Uterus (tissue), 4 donors: ENCODE data around the gene JUNB. TPM values are rescaled to one million over a fixed set of nuclear protein-coding genes. Genes with fewer than 3 reads are reported as not detected.

Source experiments
- DNase-seq, 2 donors: peaks; one replicate each; pipeline ENCODE4 v3.0.0-alpha.2; 2019 to 2020
- H3K27ac ChIP-seq, 2 donors: fragments of 200-600 bp; sonication (generic); 1 replicate in 1 of 2; 2 replicates in 1 of 2; pipeline ENCODE4 v1.5.1; 2016 to 2018
- H3K27me3 ChIP-seq, 2 donors: fragments of 200-600 bp; sonication (generic); one replicate each; pipeline ENCODE4 v1.5.1; 2018 to 2019; ENCODE audit warnings: control low read depth in 1 of 2
- H3K36me3 ChIP-seq, 2 donors: fragments of 200-600 bp; sonication (generic); one replicate each; pipeline ENCODE4 v1.5.1; 2019; ENCODE audit warnings: control low read depth in 1 of 2
- H3K4me1 ChIP-seq, 2 donors: fragments of 200-600 bp; sonication (generic); one replicate each; pipeline ENCODE4 v1.5.1; 2018 to 2019; ENCODE audit warnings: control low read depth in 1 of 2
- H3K4me3 ChIP-seq, 2 donors: fragments of 200-600 bp; sonication (generic); 1 replicate in 1 of 2; 2 replicates in 1 of 2; pipeline ENCODE4 v1.5.1; 2018 to 2019; ENCODE audit warnings: mild to moderate bottlenecking in 1 of 2
- H3K9me3 ChIP-seq, 2 donors: fragments of 200-600 bp; sonication (generic); one replicate each; pipeline ENCODE4 v1.5.1; 2019; ENCODE audit warnings: control low read depth in 1 of 2
- CTCF ChIP-seq, 4 experiments: fragments of 200-600 bp in 2 of 4; fragments of 450-650 bp in 2 of 4; sonication (generic) in 2 of 4; IDR thresholded peaks; one replicate each; pipeline ENCODE4 v1.5.1; 2016 to 2019; ENCODE audit warnings: antibody characterized with exemption in 4 of 4, mild to moderate bottlenecking in 2 of 4, moderate library complexity in 1 of 4
- POLR2A ChIP-seq, 2 donors: fragments of 450-650 bp; IDR thresholded peaks; one replicate each; pipeline ENCODE4 v1.6.1; 2016; ENCODE audit warnings: antibody characterized with exemption in 2 of 2, mild to moderate bottlenecking in 1 of 2, moderate library complexity in 1 of 2
- intact Hi-C: fragments of 100-400 bp; cut with DNase I; formaldehyde crosslinking; loops from one replicate; pipeline ENCODE4 v1.15.1; 2023; ENCODE audit warnings: low total_unique reads
- total RNA-seq, 4 donors: library from RNA; depleted of rRNA in 3 of 4; stranded (reverse); fragments of >200 nt in 3 of 4; gene quantifications; one replicate each; pipeline versions ENCODE4 v1.1.0 to v1.2.4, GENCODE V29; 2014 to 2023
- donor health status: DM: yes; HTN: yes; CAD: no.

JUNB gene
- total RNA-seq, 4 donors from 2014 or later, result 47.4 to 417 (median 81.5) TPM

GRCh38 chr19:12783849-12784393 lies 7.4 kb upstream of the JUNB start:
- no peaks in the 10 kb centered on the region for H3K27me3 ChIP-seq
- H3K4me3 ChIP-seq, result no peak overlapping the region
- no peaks in the 10 kb centered on the region for H3K9me3 ChIP-seq
- H3K27ac ChIP-seq, result peak overlapping the region; percentile 98 to 100
- H3K4me1 ChIP-seq, result peaks cover 0 to 23% of the 10 kb centered on the region in 2 donors
- TF ChIP-seq CTCF (IDR thresholded peaks at IDR 0.05) (no peak), POLR2A (IDR thresholded peaks at IDR 0.05) (no peak)
- intact Hi-C loops, result no loop called here
- H3K36me3 ChIP-seq, result no peaks in the 10 kb centered on the region
- DNase-seq, result peak in 1 of 2 donors; percentile 50

GRCh38 chr19:12784394-12784870 lies 6.9 kb upstream of the JUNB start:
- peaks cover 0 to 18% of the 10 kb centered on the region in 2 donors for H3K4me1 ChIP-seq
- TF ChIP-seq POLR2A (IDR thresholded peaks at IDR 0.05), result no peak
- no peak for TF ChIP-seq CTCF (IDR thresholded peaks at IDR 0.05)
- no peak overlapping the region for H3K4me3 ChIP-seq
- no peaks in the 10 kb centered on the region for H3K36me3 ChIP-seq
- peak overlapping the region; percentile 98 to 100 for H3K27ac ChIP-seq
- intact Hi-C loops, result no loop called here
- no peaks in the 10 kb centered on the region for H3K27me3 ChIP-seq
- no peaks in the 10 kb centered on the region for H3K9me3 ChIP-seq
- no peak for DNase-seq

GRCh38 chr19:12784871-12785430 lies 6.3 kb upstream of the JUNB start:
- intact Hi-C loops, result no loop called here
- H3K27me3 ChIP-seq, result no peaks in the 10 kb centered on the region
- no peaks in the 10 kb centered on the region for H3K36me3 ChIP-seq
- H3K9me3 ChIP-seq, result no peaks in the 10 kb centered on the region
- no peak overlapping the region for H3K4me3 ChIP-seq
- DNase-seq, result no peak
- TF ChIP-seq POLR2A (IDR thresholded peaks at IDR 0.05), result no peak
- no peak for TF ChIP-seq CTCF (IDR thresholded peaks at IDR 0.05)
- peak overlapping the region; percentile 98 to 100 for H3K27ac ChIP-seq
- H3K4me1 ChIP-seq, result peaks cover 0 to 18% of the 10 kb centered on the region in 2 donors

GRCh38 chr19:12785431-12786031 lies 5.8 kb upstream of the JUNB start:
- Histone ChIP-seq H3K36me3 (no peaks in the 10 kb centered on the region), H3K9me3 (no peaks in the 10 kb centered on the region), H3K27ac (peak overlapping the region; percentile 98 to 100), H3K27me3 (no peaks in the 10 kb centered on the region), H3K4me1 (peaks cover 0 to 18% of the 10 kb centered on the region in 2 donors), H3K4me3 (no peak overlapping the region)
- intact Hi-C loops, result no loop called here
- no peak for DNase-seq
- TF ChIP-seq CTCF (IDR thresholded peaks at IDR 0.05) (no peak), POLR2A (IDR thresholded peaks at IDR 0.05) (no peak)
